HG02798 (cell line): ENCODE results near the gene AGAP1.

ENCODE experiments used
- ATAC-seq: cut with Tn5 transposase; IDR thresholded peaks from one replicate; pipeline ENCODE4 v1.9.1; 2021; ENCODE audit warnings: mild to moderate bottlenecking; ENCODE audit not compliant: unreplicated experiment, poor library complexity

AGAP1 gene

DNA sequence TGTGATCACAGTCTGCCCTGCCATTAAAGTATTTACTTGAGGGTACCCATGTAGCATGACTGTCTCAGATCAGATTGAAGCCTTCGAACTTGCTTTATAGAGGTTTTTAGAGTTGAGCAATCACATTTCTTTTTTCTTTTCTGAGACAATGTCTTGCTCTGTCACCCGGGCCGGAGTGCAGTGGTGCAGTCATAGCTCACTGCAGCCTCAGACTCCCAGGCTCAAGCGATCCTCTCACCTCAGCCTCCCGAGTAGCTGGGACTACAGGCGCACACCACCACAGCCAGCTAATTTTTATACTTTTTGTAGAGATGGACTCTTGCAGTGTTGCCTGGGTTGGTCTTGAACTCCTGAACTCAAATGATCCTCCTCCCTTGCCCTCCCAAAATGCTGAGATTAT is 153.4 kb downstream of the AGAP1 start:
- ATAC-seq: no peak

DNA sequence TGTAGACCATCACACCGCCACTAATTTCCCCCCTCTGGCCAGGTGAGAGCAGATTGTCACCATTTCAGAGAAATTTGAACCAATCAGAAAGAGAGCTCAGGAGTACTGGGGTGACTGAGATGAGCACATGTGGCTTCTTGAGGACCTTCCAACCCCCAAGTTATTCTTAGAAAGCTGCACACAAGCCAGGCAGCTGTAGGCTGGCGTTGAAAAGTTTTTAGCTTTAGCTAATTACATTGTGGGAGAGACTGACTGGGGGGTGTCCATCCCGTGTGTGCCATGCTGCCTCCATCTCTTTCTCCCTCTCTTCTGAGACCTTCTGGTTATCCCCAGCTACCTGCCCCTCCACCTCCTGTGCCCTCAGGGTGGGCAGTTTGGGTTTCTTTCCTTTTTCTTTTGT is 154.0 kb downstream of the AGAP1 start:
- no peak for ATAC-seq

DNA sequence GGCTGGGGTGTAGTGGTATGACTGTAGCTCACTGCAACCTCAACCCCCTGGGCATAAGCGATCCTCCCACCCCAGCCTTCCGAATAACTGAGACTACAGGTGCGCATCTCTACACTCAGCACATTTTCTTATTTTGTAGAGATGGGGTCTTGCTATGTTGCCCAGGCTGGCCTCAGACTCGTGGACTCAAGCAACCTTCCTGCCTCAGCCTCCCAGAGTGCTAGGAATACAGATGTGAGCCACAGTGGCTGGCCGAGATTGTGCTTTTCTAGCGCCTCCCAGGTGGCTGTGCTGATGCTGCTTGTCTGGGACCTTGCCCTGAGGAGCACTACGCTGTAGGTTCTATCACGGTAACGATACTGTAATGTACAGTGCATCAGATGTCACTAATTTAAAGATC is 155.6 kb downstream of the AGAP1 start:
- no peak for ATAC-seq

DNA sequence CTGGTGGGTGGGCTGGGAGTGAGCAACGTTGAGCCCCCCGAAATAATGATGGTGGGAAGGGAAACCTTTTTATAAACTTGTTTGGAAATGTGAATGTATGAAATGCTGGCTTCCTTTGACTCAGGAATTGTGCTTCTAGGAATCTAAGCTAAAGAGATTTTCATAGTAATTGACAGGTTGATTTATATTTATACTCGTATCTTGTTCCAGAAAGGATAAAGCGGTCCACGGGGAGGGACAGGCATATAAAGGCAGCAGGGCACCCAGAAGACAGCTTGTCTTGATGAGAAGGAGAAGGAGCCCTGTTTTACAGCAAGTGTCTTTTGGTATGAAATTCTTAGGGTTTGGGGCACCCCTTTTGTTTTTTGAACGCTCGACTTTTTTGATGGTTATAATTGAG is 157.8 kb downstream of the AGAP1 start:
- ATAC-seq: no peak

DNA sequence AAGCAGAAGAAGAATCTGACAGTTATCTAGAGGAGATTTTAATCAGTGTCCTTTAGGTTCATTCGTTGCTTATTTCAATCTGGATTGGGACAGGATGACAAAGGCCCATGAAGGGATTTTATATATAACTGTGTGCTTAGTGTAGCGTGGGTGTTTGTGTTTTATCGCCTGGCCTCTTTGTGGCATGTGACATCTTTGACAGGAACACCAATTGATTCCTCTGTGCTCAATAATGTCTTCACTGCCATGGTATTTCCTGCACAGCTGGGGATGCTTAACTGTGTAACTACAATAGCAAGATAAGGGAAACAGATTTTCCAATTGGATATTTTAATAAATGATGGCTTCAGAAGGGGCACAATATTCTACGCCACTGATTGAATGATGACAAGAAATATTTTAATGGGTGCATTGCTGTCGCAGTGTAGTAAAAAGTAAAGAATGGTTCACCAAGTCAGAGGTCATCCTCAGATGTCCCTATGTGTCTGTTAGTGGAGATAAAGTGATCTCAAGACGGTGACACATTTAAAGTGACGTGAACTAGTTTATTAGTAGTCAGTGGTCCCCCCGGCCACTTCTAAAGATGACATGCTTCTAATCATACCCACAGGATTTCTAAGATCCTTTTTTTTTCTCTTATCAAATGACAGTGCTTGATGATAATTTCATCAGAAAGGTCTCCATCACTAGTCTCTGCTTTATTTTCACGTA is 160.4 kb downstream of the AGAP1 start:
- ATAC-seq: no peak

DNA sequence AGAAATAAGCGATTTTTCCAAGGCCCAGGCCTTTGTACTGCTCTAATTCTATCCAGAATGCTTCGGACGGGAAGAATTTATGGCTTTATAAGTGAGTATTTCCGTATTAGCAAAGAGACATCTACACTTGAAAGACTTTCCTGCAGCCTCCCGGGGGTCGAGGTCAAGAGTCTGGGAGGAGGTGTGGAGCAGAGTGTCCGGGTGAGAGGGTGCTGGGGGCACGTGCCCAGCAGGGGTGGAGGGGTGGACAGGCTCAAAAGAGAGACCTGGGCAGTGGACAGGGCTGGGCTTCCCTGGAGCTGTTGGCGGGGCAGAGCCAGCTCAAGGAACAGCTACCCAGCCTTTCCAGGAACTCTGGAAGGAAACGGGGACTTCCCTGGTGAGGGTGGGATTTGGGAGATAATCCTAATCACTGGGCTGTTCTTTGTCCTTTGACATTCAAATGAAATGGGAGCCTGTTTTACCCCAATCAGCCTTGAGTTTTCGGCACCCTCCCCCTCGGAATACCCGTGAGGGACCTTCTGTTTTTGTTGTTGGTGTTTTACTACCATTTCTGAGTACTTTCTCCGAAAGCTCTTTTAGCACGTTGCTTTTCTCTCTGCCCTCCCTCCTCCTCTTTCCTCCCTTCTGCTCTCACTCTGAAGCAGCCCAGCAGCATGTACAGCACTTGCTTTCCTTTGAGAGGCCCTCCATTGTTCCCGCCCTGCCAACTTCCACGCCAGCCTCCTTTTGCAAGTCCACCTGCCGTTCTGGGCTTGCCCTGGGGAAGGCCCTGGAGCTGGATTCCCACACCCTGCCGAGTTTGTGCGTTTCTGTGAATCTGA is 164.7 kb downstream of the AGAP1 start:
- ATAC-seq: no peak

DNA sequence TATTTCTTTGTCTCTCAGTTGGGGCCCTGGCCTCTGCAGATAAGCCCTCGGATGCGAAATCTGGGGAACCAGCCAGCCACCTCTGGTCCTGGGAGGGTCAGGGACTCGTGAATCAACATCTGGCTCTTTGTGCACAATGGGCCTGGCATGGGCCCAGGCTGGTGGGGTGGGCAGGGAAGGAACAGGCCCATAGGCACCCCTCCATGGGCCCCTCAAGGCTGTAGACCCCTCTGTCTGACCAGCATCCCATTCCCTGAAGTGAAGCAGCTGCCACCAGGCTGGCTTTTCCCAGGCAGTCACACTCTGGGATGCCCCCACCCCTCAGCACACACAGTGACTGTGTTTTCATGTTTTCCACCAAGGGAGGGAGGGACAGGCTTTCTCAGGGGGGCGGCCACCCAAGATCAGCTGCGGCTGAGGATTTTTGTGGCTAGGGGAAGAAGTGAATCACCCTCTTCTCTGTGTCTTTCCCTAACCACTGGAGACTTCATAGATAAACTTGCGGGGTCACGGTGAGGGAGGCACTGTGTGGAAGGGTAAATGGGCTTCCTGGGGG is 166.0 kb downstream of the AGAP1 start:
- ATAC-seq: no peak

DNA sequence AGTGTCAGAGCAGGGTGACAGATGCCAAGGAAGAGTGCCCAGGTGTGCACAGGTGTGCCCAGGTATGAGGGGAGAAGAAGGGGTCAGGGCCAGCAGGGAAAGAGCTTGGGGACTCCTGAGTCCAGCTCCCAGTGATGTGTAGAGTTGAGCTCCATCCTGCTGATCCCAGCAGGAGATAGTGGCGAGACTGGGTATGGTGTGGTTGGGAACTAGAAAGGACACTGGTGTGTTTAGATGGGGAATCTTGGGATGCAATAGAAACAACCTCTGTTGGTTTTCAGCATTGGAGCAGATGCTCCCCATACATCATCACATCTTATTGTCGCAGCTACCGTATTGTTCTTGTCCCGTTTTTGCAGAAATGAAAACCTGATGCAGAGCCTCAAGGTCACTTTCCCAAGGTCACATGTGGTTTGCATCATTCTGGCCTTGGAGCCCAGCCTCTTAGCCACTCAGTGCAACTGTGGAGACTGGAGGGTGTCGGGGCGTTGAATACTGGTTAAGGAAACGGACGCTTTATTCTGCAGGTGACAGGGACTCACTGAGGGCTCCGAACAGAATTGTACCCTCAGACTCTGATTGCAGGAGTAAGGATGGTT is 166.7 kb downstream of the AGAP1 start:
- ATAC-seq: no peak

DNA sequence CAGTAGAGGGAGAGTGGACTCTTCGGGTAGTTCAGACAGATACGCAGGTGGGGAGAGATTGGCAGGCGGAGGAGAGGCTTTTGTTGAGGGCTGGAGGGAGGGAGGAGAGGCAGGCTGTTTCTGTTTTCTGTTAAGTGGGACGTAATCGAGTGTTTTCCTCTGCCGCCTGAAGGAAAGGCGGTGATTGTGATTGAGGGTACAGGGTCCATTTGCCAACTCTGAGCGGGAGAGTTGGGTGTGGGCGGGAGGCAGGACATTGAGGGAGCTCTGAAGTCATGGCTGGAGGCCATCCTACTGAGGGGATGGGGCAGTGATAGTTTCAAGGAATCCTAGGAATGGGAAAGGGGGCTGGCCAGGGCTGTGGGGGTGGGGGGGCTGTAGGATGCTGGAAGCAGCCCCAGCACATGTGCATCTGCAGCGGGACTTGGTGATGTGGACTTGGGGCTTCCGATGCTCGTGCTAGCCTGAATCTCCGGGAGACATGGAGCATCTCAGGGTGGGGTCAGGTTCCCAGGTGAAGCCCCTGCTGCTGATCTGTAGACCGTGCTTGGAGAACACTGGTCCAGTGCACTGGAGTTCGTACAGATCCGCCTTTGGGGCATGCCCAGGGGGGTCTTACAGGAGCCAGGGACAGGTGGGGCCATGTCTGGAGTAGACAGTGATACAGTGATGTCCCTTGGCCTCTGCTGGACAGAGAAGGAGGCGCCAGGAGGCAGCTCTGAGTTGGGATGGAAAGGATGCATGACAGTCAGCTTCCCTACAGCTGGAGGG is 167.5 kb downstream of the AGAP1 start:
- no peak for ATAC-seq

DNA sequence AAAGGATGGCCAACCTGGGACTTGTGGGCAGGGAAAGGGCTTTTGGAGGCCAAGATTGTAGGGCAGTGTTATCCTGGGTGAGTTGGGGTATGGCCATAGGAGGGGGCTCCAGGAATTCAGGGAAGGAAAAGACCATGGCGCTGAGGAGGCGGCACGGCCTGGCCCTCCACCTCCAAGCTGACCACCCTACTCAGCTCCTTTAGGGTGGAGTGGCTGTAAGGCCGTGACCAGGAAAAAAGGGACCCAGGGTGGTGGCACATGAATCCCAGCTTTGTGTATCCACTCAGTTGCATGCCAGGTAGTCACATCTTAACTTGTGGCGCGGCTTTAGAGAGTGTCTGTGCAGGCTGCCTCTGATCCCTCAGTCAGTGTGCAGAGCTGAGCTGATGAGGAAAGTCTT is 168.1 kb downstream of the AGAP1 start:
- no peak for ATAC-seq

DNA sequence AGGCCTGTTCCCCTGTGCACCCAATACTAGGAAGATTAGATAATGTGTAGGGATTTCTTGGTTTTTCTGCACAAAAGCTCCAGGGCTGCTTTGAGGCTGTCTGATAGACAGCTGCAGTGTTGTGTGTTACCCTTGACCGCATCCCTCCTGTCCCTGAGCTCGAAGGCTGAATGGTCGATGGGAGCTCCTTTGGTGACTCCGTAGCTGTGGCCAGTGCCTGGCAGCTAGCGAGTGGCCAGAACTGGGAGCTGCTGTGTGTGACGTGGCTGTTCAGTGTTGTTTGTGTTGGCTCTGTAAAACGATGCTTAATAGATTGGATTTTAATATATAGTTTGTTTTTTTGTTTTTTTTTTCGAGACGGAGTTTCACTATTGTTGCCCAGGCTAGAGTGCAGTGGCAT is 170.0 kb downstream of the AGAP1 start:
- no peak for ATAC-seq

DNA sequence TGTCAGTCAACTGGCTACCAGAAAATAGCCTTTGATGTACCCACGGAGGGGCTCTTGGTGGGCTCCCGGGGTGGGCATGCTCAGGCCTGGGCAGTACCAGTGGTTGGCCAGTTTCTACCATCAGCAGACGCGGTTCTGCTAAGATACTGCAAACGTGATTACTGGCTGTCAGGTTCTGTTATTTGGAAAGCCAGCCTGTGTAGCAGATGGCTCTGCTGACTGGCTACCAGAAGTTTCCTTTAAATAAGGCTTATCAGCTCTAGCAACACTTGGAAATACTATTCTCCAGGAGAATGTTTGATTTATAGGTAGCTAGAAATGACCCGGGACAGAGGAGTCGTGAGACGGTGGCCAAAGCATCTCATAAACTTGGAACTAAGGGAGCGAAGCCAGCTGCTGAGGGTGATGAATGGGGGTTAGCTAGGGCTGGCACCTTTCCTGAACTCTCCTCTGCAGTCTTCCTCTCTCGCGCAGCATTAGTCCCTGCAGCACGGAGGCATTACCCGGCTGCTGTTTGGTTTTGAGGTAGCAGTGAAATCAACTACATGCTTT is 171.9 kb downstream of the AGAP1 start:
- no peak for ATAC-seq

DNA sequence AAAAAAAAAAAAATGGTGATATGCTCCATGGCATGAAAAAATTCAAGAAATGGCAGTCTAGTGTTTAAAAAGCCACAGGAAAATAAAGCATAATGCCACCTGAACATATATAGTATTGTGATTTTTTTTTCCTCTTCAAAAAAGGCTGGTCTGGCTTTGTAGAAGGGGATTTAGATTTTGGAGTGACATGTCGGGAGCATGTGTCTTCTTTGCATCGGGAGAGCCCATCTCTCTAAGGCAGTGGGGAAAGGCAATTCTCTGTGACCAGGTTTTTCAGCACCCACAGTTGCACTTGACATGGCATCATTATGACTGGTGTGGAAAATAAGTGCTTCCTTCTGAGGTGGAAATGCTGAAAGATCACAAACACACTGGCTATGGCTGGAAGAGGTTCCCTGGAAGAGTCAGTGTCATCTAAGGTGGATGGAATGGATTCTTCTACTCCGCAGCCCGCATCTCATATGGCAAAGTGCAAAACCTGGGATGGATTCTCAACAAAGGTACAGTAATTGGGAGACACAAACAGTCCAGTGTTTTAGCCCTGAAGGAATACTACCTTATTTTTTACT is 172.5 kb downstream of the AGAP1 start:
- ATAC-seq: no peak

DNA sequence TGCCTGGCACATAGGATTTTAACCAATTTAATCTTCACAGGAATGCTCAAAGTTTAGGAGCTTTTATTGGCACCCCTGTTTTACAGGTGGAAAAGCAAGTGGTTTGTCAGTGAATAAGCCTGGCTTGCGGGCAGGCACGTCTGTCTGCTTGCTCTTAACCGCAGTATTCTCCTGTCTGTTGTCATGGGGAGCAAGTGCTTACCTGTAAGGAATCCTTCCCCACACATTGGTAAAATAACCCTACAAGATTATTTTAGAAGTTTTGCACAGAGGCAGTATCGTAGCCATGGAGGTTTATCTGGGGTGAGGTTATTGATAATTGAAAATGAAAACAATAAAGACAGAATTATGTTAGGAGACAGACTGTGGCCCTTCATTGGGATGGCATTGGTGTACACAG is 174.9 kb downstream of the AGAP1 start:
- ATAC-seq: no peak

DNA sequence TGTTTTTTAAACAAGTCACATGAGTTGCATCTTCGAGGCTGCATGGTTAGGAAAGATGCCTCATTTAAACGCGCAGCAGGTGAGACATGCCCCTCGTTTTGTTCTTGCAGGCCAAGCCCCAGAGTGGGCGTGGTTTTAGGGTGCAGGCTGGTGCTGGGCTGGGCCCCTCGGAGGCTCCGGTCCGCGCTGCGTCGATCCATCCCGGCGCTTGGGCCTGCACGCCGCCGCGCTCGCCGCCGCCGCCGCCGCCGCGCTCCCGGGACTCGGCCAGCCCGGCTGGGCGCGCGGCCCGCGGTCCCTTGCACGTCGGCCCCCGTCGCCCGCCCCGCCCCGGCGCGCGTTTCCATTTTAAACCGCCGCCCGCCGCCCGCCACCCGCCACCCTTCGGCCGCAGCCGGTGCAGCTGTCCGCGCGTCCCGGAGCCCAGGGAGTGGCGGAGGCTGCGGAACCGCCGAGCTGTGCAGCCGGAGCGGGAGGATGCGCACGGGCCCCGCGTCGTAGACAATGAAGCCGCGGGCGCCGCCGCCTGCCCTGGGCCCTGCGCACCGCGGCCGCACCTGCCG is 175.5 kb downstream of the AGAP1 start:
- ATAC-seq: no peak

DNA sequence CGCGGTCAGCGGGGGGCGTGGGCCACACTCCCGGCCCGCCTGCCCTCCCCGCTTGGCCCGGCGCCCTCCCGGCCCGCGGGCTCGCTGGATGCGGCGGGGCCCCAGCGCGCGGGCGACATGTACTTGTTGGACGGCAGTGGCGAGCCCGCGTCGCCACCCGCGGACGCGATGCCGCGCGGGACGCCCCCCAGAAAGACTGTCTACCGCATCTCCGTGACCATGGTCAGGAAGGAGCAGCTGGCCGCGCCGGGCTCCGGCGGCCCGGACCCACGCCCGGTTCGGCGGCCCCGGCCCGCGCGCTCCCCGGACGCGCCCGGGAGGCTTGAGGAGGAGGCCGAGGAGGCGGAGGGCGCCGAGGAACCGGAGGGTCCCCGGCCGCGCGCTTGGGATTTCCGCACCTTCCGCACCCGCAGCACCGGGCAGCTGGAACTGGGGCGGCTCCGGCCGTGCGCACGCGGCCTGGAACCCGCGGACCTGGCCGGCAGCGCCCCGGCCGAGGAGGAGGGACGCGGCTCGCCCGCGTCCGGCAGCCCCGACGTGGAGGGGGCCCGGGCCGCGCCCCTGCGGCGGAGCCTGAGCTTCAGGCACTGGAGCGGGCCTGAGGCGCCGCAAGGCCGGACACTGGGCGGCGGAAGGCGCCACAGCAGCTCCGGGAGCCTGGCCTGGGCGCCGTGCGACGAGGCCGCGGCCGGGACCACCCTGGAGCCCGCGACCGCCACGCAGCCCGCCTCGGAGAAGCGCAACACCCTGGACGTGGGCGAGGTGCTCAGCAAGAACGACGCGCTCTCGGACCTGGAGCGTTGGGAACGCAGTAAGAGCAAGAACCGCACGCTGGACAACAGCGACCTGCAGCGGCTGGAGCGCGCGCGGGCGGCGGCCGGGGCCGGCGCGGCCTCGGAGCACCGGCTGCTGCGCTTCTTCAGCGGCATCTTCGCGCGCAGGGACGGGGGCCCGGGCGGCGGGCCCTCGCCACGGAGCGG is 176.4 kb downstream of the AGAP1 start:
- ATAC-seq: no peak

DNA sequence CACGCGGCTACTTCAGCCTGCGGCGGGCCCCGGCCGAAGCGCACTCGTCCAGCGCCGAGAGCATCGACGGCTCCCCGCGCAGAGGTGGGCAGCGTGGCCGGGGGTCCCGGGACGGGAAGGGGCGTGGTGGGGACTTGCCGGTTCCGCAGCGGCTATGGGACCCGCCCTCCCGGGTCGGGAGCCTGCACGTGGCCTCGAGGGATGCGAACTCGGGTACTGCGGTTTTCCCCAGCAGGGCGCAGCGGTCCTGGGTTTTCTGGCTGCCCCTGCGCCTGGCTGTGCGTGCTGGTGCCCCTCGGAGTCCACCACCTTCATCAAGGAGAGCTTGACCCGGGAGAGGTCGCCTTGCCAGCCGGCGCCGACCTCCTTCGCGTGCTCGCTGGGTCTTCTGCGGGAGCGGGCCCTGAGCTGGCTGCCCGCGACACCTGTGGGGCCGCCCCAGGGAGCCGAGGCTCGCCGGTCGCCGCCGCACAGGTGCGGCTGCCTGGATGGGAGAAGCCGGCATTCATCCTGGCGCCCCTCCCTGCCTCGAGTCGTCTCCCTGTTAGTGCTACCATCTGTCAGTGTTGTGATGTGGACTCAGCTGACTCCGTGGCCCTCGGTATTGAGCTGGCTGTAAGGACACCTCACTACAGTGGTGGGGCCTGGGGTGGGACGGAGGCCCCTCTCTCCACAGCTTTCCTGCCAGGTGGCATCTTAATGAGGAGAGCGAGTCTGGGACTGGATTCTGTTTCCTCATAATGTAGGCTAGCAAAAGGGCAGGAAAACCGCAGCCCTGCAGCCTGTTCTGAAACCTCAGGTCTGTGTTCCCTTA is 177.3 kb downstream of the AGAP1 start:
- no peak for ATAC-seq

DNA sequence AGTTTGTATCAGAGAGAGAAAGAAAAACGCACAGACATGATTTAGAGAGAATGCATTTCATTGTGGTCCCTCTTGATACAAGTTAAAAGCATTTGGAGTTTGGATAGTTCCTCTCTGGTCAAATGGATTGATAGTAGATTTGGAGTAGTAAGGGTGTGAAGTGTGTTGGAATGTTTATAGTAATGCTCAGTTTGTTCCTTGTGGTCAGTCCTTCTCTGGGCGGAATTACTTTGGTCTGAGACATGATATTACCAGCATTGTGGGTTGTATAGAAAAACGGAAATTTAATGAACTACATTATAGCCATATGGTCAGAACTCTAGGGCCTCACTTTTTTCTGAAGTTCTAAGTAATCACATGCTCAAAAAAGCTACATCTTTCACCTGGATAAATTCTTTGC is 178.9 kb downstream of the AGAP1 start:
- ATAC-seq: no peak
